ENCODE measurements around the gene TSPAN14.

GRCh38 chr10:80461208-80462183 lies 7.4 kb downstream of the TSPAN14 start:
- no peak for TF ChIP-seq POLR2A (IDR thresholded peaks at IDR 0.05; ENCODE audit: extremely low read depth, insufficient read length)
- no peak for TF ChIP-seq CTCF (IDR thresholded peaks at IDR 0.05; ENCODE audit: low read depth, low read length)
- TF ChIP-seq MAX (IDR thresholded peaks at IDR 0.05; ENCODE audit: low read depth, low read length): no peak

All from NB4 (cell line).